ENCODE measurements around the gene SMAD2. TPM values are rescaled to one million over a fixed set of nuclear protein-coding genes. Genes with fewer than 3 reads are reported as not detected.

The SMAD2 gene
- total RNA-seq, result 107 and 112 TPM in 2 replicates

DNA sequence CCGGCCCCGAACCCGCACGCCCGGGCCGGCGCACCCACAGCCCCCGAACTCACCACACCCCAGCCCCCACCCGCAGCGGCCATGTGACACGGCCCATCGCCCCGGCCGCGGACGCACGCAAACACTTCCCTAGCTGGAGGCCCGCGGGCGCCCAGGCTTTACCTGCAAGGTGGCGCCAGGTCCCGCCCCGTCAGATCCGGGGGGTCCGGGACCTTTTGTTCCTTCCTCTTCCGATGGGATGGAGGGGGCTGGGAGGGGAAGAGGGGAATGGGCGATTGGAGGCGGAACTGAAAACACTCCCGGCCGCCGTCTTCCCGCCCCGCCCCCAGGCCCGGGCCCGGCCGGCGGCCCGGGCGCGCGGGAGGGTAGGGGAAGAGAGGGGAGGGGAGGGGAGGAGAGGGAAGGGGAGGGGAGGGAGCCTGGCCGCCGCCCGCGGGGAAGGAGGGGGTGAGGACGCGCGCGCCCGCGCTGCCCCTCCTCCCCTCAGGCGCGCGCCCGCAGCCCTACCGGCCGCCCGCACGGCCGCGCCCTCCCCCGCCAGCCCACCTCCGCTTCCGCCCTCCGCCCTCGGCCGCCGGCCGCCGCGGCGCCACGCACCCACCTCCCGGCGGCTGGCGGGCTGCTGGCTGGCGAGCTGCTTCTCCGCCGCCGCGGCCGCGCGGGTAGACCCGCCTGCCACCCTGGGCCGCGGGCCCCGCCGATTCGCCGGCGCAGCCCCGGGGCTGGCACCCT is at the start of gene SMAD2:
Gene SMAD2 (minus strand): TSS at position 461 of the 732 bp plus-strand sequence. CDS start 33,903 bp downstream, outside the sequence.

Measured in uterine smooth muscle cell (primary cell).